Neural crest cell (in vitro differentiated cells): ENCODE results near the gene ING4. TPM values are rescaled to one million over a fixed set of nuclear protein-coding genes. Genes with fewer than 3 reads are reported as not detected.

ENCODE experiments used
- DNase-seq: peaks from one replicate; pipeline ENCODE4 v3.0.0; 2021; ENCODE audit warnings: low read depth, mixed read lengths, low spot score
- H3K27ac Mint-ChIP-seq: one replicate; pipeline ENCODE4 v1.8.0; 2021; ENCODE audit warnings: mild to moderate bottlenecking, mixed read lengths; ENCODE audit not compliant: unreplicated experiment
- H3K27me3 Mint-ChIP-seq: 2 replicates; pipeline ENCODE4 v1.8.0; 2021; ENCODE audit warnings: low read depth, mild to moderate bottlenecking, mixed read lengths
- H3K36me3 Mint-ChIP-seq: 2 replicates; pipeline ENCODE4 v1.8.0; 2021; ENCODE audit warnings: low read depth, mild to moderate bottlenecking, mixed read lengths
- H3K4me1 Mint-ChIP-seq: 2 replicates; pipeline ENCODE4 v1.8.0; 2021; ENCODE audit warnings: mixed read lengths
- H3K4me3 Mint-ChIP-seq: one replicate; pipeline ENCODE4 v1.8.0; 2021; ENCODE audit warnings: mild to moderate bottlenecking, mixed read lengths
- H3K9me3 Mint-ChIP-seq: 2 replicates; pipeline ENCODE4 v1.8.0; 2021; ENCODE audit warnings: mixed read lengths
- total RNA-seq: library from RNA; stranded (reverse); gene quantifications from 2 replicates; pipeline ENCODE4 v1.2.1, GENCODE V29; 2021
- TF ChIP-seq, protein P1 (sequence below): fragments of 200-600 bp; sonication (generic); conservative IDR thresholded peaks from 2 replicates; pipeline ENCODE4 v1.5.0; 2021; ENCODE audit warnings: antibody characterized with exemption, mild to moderate bottlenecking

ING4 gene
- total RNA-seq, 1 donor from 2014 or later = 37.9 TPM

DNA sequence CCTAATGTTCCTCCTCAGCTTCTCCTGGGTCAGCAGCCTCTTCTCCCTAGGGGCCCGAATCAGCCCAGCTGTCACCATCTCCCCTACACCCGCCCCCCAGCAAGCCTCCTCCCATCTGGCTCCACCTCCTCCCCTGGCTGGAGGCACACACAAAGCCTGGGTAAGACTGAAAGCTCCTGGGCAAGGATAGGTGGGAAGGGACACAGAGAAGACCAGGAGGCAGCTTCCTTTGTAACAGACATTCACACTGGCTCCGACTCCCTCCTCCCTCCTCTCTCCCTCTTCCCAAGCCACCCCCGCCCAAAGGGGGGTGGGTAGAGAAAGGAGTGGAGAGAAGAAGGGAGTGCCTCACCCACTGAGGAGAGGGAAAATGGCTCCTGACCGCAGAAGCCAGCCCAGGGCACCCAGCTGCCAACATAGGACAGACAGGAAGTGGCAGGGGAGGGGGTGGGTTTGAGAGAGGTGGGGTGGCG lies 59.8 kb downstream of the ING4 start:
- TF ChIP-seq, protein P1, sequence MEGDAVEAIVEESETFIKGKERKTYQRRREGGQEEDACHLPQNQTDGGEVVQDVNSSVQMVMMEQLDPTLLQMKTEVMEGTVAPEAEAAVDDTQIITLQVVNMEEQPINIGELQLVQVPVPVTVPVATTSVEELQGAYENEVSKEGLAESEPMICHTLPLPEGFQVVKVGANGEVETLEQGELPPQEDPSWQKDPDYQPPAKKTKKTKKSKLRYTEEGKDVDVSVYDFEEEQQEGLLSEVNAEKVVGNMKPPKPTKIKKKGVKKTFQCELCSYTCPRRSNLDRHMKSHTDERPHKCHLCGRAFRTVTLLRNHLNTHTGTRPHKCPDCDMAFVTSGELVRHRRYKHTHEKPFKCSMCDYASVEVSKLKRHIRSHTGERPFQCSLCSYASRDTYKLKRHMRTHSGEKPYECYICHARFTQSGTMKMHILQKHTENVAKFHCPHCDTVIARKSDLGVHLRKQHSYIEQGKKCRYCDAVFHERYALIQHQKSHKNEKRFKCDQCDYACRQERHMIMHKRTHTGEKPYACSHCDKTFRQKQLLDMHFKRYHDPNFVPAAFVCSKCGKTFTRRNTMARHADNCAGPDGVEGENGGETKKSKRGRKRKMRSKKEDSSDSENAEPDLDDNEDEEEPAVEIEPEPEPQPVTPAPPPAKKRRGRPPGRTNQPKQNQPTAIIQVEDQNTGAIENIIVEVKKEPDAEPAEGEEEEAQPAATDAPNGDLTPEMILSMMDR = no peak
- Mint-ChIP-seq H3K36me3 (peaks cover 35% of the 10 kb centered on the region), H3K9me3 (no peaks in the 10 kb centered on the region), H3K27ac (no peak overlapping the region), H3K4me3 (peak overlapping the region; percentile 95), H3K27me3 (no peaks in the 10 kb centered on the region), H3K4me1 (peaks cover 39% of the 10 kb centered on the region)
- no peak for DNase-seq

DNA sequence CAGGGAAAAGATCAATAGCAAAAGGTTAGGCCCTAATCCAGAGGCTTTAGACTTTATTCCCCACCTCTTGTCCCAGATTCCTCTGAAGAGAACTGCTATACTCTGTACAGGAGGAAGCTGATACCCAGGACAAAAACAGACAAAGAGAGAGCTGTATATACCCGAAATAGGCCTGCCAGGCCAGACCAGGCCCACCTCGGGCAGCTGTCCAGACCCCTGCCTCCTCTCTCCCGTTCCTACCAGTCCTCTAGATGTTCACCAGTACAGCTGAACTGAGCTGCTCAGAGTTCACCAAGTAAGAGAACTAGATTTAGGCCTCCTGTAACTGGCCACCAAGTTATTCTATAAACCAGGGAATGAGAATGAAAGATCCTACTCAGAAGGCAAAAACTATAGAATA lies 60.4 kb downstream of the ING4 start:
- TF ChIP-seq, protein P1 = no peak
- Mint-ChIP-seq H3K27me3 (no peaks in the 10 kb centered on the region), H3K27ac (no peak overlapping the region), H3K9me3 (no peaks in the 10 kb centered on the region), H3K4me3 (peak overlapping the region; percentile 95), H3K36me3 (peaks cover 40% of the 10 kb centered on the region), H3K4me1 (peaks cover 39% of the 10 kb centered on the region)
- no peak for DNase-seq

Other genes with a start within 250 kb of the ING4 start
- not detected in 2 replicates for gene CD27, start 218.2 kb downstream of the ING4 start, total RNA-seq
- 0.73 and 1.2 TPM in 2 replicates for gene TAPBPL, start 211.1 kb downstream of the ING4 start, total RNA-seq
- 8.7 and 9.8 TPM in 2 replicates for gene VAMP1, start 192.4 kb downstream of the ING4 start, total RNA-seq
- 262 and 272 TPM in 2 replicates for gene MRPL51, start 169.9 kb downstream of the ING4 start, total RNA-seq
- gene NCAPD2, start 169.0 kb downstream of the ING4 start, total RNA-seq = 133 TPM in 2 replicates
- 3,867 and 3,984 TPM in 2 replicates for gene GAPDH, start 128.6 kb downstream of the ING4 start, total RNA-seq
- gene IFFO1, start 107.1 kb downstream of the ING4 start, total RNA-seq = 27.2 and 28.9 TPM in 2 replicates
- gene NOP2, start 94.8 kb downstream of the ING4 start, total RNA-seq = 73.3 and 75.1 TPM in 2 replicates
- 476 and 492 TPM in 2 replicates for gene CHD4, start 55.7 kb downstream of the ING4 start, total RNA-seq
- gene LPAR5, start 27.2 kb downstream of the ING4 start, total RNA-seq = not detected in 2 replicates
- gene ACRBP, start 15.7 kb downstream of the ING4 start, total RNA-seq = 1.9 and 2.4 TPM in 2 replicates
- gene ZNF384, start 26.3 kb upstream of the ING4 start, total RNA-seq = 93.2 and 94.3 TPM in 2 replicates
- gene PIANP, start 37.7 kb upstream of the ING4 start, total RNA-seq = 8.6 and 8.7 TPM in 2 replicates
- gene COPS7A, start 60.9 kb upstream of the ING4 start, total RNA-seq = 37.5 and 37.7 TPM in 2 replicates
- gene MLF2, start 90.0 kb upstream of the ING4 start, total RNA-seq = 203 and 217 TPM in 2 replicates
- gene PTMS, start 103.2 kb upstream of the ING4 start, total RNA-seq = 629 and 669 TPM in 2 replicates
- 4.7 and 4.9 TPM in 2 replicates for gene LAG3, start 109.4 kb upstream of the ING4 start, total RNA-seq
- gene CD4, start 126.4 kb upstream of the ING4 start, total RNA-seq = 3.8 and 4.1 TPM in 2 replicates
- gene GPR162, start 158.7 kb upstream of the ING4 start, total RNA-seq = 16.4 and 17.4 TPM in 2 replicates
- gene P3H3, start 165.3 kb upstream of the ING4 start, total RNA-seq = 47.4 and 52.7 TPM in 2 replicates
- gene GNB3, start 177.8 kb upstream of the ING4 start, total RNA-seq = 21.2 and 22.2 TPM in 2 replicates
- 67.9 and 71.7 TPM in 2 replicates for gene CDCA3, start 188.2 kb upstream of the ING4 start, total RNA-seq
- gene USP5, start 189.0 kb upstream of the ING4 start, total RNA-seq = 172 and 173 TPM in 2 replicates
- 685 and 713 TPM in 2 replicates for gene TPI1, start 204.4 kb upstream of the ING4 start, total RNA-seq
- 6.2 and 7.0 TPM in 2 replicates for gene SPSB2, start 210.2 kb upstream of the ING4 start, total RNA-seq
- 4.8 and 5.2 TPM in 2 replicates for gene LRRC23, start 241.7 kb upstream of the ING4 start, total RNA-seq